K562 (cell line): ENCODE results near the gene ZNRD2. TPM values are rescaled to one million over a fixed set of nuclear protein-coding genes. Genes with fewer than 3 reads are reported as not detected.

Experiments used
- CUX1 ChIP-seq: fragments of 200-800 bp; sonication (Bioruptor generic); IDR thresholded peaks from 2 replicates; pipeline ENCODE4 v1.6.1; 2016; ENCODE audit warnings: missing genetic modification characterization, missing compliant biosample characterization
- FIP1L1 ChIP-seq: fragments of 200-400 bp; formaldehyde crosslinking; IDR thresholded peaks from 2 replicates; pipeline ENCODE4 v1.6.1; 2018; ENCODE audit warnings: mild to moderate bottlenecking, low read depth, low read length; ENCODE audit not compliant: poor library complexity, severe bottlenecking
- ZBTB1 ChIP-seq: sonication (generic); formaldehyde crosslinking; IDR thresholded peaks from 2 replicates; pipeline ENCODE4 v1.8.1; 2023; ENCODE audit warnings: missing genetic modification reagents, low read depth, mild to moderate bottlenecking, borderline replicate concordance
- ZNF316 ChIP-seq: fragments of 450-650 bp; IDR thresholded peaks from 2 replicates; pipeline ENCODE4 v1.6.1; 2016
- polyA plus RNA-seq, 8 experiments: library from polyadenylated mRNA; depleted of rRNA in 4 of 8; stranded (reverse) in 5 of 8; unstranded in 3 of 8; fragments of >200 nt; fragmentation: Nextera tagmentation in 2 of 8; fragmentation: Illumina TruSeq in 1 of 8; extraction: Ambion mirVana in 2 of 8; extraction: Trizol in 1 of 8; gene quantifications; 2 replicates each; pipeline versions ENCODE4 v1.2.1 to v1.2.3, GENCODE V29; 2011 to 2014; ENCODE audit warnings: inconsistent platforms in 1 of 8, missing spikeins in 1 of 8
- total RNA-seq, 7 experiments: library from RNA; depleted of rRNA in 6 of 7; stranded (reverse); fragments of >200 nt in 6 of 7; fragmentation: Illumina TruSeq in 2 of 7; extraction: Trizol in 2 of 7; gene quantifications; 2 replicates each; pipeline versions ENCODE4 v1.2.1 to v1.2.3, GENCODE V29; 2011 to 2021; ENCODE audit warnings: low replicate concordance in 1 of 7

Gene ZNRD2
- total and polyA plus RNA-seq, 9 of the 15 experiments (the other 6 are each of a cell fraction or from before 2014, with no cell fraction given): 13.4 to 129 (median 60.4) TPM

- no peak for TF ChIP-seq ZNF316
- no peak for TF ChIP-seq ZBTB1 (CRISPR knock-in tag)
- no peak for TF ChIP-seq FIP1L1
- TF ChIP-seq CUX1 (CRISPR knock-in tag): no peak
- TF ChIP-seq, all 486 proteins: peak for 0
These were observed 40.1 kb downstream of the ZNRD2 start (continued) for GRCh38 chr11:65610404-65610803.
